Left ventricle myocardium inferior (tissue), 1 donor: ENCODE measurements around the gene CDK2. TPM values are rescaled to one million over a fixed set of nuclear protein-coding genes. Genes with fewer than 3 reads are reported as not detected.
A peak's percentile ranks its signal among the peaks of the same experiment; 100 is the strongest.
"Not testable (repeated sequence)": the region's sequence is repeated elsewhere in the genome, so short reads cannot be mapped to it uniquely, and the experiment has no call there.

Experiments used
- DNase-seq: peaks from one replicate; pipeline ENCODE4 v3.0.0-alpha.2; 2020
- H3K27ac ChIP-seq: fragments of 200-600 bp; replicated peaks from 2 replicates; pipeline ENCODE4 v1.8.0; 2021
- H3K27me3 ChIP-seq: fragments of 200-600 bp; 2 replicates; pipeline ENCODE4 v1.8.0; 2021; ENCODE audit warnings: low read depth
- H3K36me3 ChIP-seq: fragments of 200-600 bp; 2 replicates; pipeline ENCODE4 v1.8.0; 2021
- H3K4me1 ChIP-seq: fragments of 200-600 bp; 2 replicates; pipeline ENCODE4 v1.8.0; 2021
- H3K4me3 ChIP-seq: fragments of 200-600 bp; 2 replicates; pipeline ENCODE4 v1.8.0; 2021; ENCODE audit warnings: mild to moderate bottlenecking, moderate library complexity
- H3K9me3 ChIP-seq: fragments of 200-600 bp; replicated peaks from 2 replicates; pipeline ENCODE4 v1.8.0; 2021
- CTCF ChIP-seq: fragments of 200-600 bp; IDR thresholded peaks from 2 replicates; pipeline ENCODE4 v1.8.0; 2021; ENCODE audit warnings: antibody characterized with exemption, mild to moderate bottlenecking, borderline replicate concordance
- intact Hi-C: fragments of 100-400 bp; cut with micrococcal nuclease; formaldehyde crosslinking; loops from one replicate; pipeline ENCODE4 v1.11.0; 2022
- long read RNA-seq: library from polyadenylated mRNA; unstranded; transcript quantifications from one replicate; pipeline ENCODE4 v2.0.0, GENCODE V29; 2021
- total RNA-seq: library from RNA; stranded (reverse); fragmentation: NEBNext Ultra II Directional; extraction: Animal tissue kit (Norgen Biotek cat#: 25700); gene quantifications from one replicate; pipeline ENCODE4 v1.2.1, GENCODE V29; 2021
- donor health status: DM: no; HTN: yes; CAD: no; lungs with severe emphysema.

The CDK2 gene
- 7.3 TPM for total RNA-seq
- long read RNA-seq, transcript CDK2-201 (7 exons, 2,296 nt) = major isoform, 12 of 14 reads
- long read RNA-seq, partial matches to known transcripts = 0 of 14 reads
- long read RNA-seq, other reads (novel, unspliced or antisense) = 1 of 14 reads

GRCh38 chr12:55966408-55967281 is at the start of gene CDK2:
Gene CDK2 (plus strand): TSS chr12:55966830. CDS start chr12:55967009, 179 bp downstream.
- H3K27me3 ChIP-seq = no peaks in the 10 kb centered on the region
- peak; percentile 95 for DNase-seq
- peak within 1 kb of the TSS; percentile 95 for H3K4me3 ChIP-seq
- H3K9me3 ChIP-seq = no peaks in the 10 kb centered on the region
- H3K4me1 ChIP-seq = peaks cover 21% of the 10 kb centered on the region
- peak within 1 kb of the TSS; percentile 86 for H3K27ac ChIP-seq
- H3K36me3 ChIP-seq = no peaks in the 10 kb centered on the region
- intact Hi-C loops = no loop called here
- TF ChIP-seq CTCF = no peak

GRCh38 chr12:55919032-55919431 is 47.6 kb upstream of the CDK2 start:
- H3K27ac ChIP-seq, H3K27me3 ChIP-seq, intact Hi-C loops, H3K4me3 ChIP-seq, H3K9me3 ChIP-seq, DNase-seq: not testable (repeated sequence)
- Histone ChIP-seq H3K4me1 (peaks cover 25% of the 10 kb centered on the region), H3K36me3 (peaks cover 23% of the 10 kb centered on the region)

- H3K36me3 ChIP-seq = peaks cover 18% of the 10 kb centered on the region
- no peak overlapping the region for H3K27ac ChIP-seq
- no peak for DNase-seq
- H3K27me3 ChIP-seq = no peaks in the 10 kb centered on the region
- H3K4me3 ChIP-seq = no peak overlapping the region
- no peaks in the 10 kb centered on the region for H3K9me3 ChIP-seq
- TF ChIP-seq CTCF = no peak
- H3K4me1 ChIP-seq = peaks cover 33% of the 10 kb centered on the region
- intact Hi-C loops = no loop called here
Measured at GRCh38 chr12:55922126-55922525, 44.5 kb upstream of the CDK2 start.

- H3K4me3 ChIP-seq = not testable (repeated sequence)
- H3K4me1 ChIP-seq = peaks cover 48% of the 10 kb centered on the region
Measured at GRCh38 chr12:55923648-55924047, 43.0 kb upstream of the CDK2 start.

DNA sequence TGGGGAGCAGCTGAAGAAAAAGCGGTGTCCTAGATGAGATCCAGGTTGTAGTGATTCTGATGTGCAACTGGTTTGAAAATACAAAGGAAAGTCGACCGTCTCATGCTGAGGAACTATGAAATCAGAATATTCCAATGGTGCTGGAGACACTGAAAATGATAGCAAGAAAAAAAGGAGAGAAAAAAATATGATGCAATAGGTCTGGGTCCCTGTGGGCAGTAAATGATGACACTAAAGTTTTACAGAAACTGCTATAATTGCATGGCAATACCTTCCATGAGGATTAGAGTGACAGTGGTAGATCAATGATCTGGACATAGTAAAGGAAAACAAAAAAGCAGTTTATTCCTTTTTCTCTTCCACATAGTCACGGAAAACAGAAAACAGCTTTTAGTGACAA is 41.3 kb upstream of the CDK2 start:
- TF ChIP-seq CTCF = no peak
- Histone ChIP-seq H3K27me3 (no peaks in the 10 kb centered on the region), H3K9me3 (no peaks in the 10 kb centered on the region), H3K27ac (no peak overlapping the region), H3K4me3 (no peak overlapping the region), H3K4me1 (peaks cover 55% of the 10 kb centered on the region), H3K36me3 (peaks cover 16% of the 10 kb centered on the region)
- DNase-seq = no peak
- intact Hi-C loops = no loop called here

More at GRCh38 chr12:55923648-55924047, 43.0 kb upstream of the CDK2 start:
- H3K27ac ChIP-seq, H3K9me3 ChIP-seq, DNase-seq, H3K27me3 ChIP-seq, intact Hi-C loops: not testable (repeated sequence)
- peaks cover 16% of the 10 kb centered on the region for H3K36me3 ChIP-seq

- H3K36me3 ChIP-seq = peaks cover 16% of the 10 kb centered on the region
- TF ChIP-seq CTCF = no peak
- no peaks in the 10 kb centered on the region for H3K27me3 ChIP-seq
- DNase-seq = no peak
- H3K4me3 ChIP-seq = peak overlapping the region; percentile 83
- H3K4me1 ChIP-seq = peaks cover 55% of the 10 kb centered on the region
- H3K27ac ChIP-seq = peak overlapping the region; percentile 91
- H3K9me3 ChIP-seq = no peaks in the 10 kb centered on the region
- intact Hi-C loops = no loop called here
Measured at GRCh38 chr12:55925870-55926737, 40.5 kb upstream of the CDK2 start.
